H9 (cell line): Measurements from ENCODE around the gene HOXA1. TPM values are rescaled to one million over a fixed set of nuclear protein-coding genes. Genes with fewer than 3 reads are reported as not detected.

ENCODE experiments used
- DNase-seq: peaks from one replicate; pipeline ENCODE4 v3.0.0-alpha.2; 2017
- H2AFZ ChIP-seq: one replicate; pipeline ENCODE4 v1.6.1; 2013; ENCODE audit warnings: mild to moderate bottlenecking, low read length, control low read depth, moderate library complexity
- H2AK5ac ChIP-seq: 2 replicates; pipeline ENCODE4 v1.6.1; 2013; ENCODE audit warnings: low read length, control low read depth, mixed read lengths; ENCODE audit not compliant: insufficient read length
- H2BK120ac ChIP-seq: one replicate; pipeline ENCODE4 v1.6.1; 2013; ENCODE audit warnings: low read depth, mild to moderate bottlenecking, low read length, control low read depth, inconsistent platforms; ENCODE audit not compliant: poor library complexity, severe bottlenecking
- H2BK12ac ChIP-seq: 2 replicates; pipeline ENCODE4 v1.6.1; 2013; ENCODE audit warnings: low read length, control low read depth, mixed read lengths, low read depth; ENCODE audit not compliant: insufficient read length
- H2BK15ac ChIP-seq: 2 replicates; pipeline ENCODE4 v1.6.1; 2013; ENCODE audit warnings: low read depth, low read length, control low read depth
- H2BK20ac ChIP-seq: one replicate; pipeline ENCODE4 v1.6.1; 2013; ENCODE audit warnings: low read depth, mild to moderate bottlenecking, low read length, control low read depth, inconsistent platforms; ENCODE audit not compliant: poor library complexity, severe bottlenecking
- H2BK5ac ChIP-seq: 2 replicates; pipeline ENCODE4 v1.6.1; 2013; ENCODE audit warnings: low read length, control low read depth, mixed read lengths; ENCODE audit not compliant: insufficient read length
- H3K14ac ChIP-seq: 2 replicates; pipeline ENCODE4 v1.6.1; 2013; ENCODE audit warnings: low read length, control low read depth; ENCODE audit not compliant: insufficient read depth
- H3K18ac ChIP-seq: 2 replicates; pipeline ENCODE4 v1.6.1; 2013; ENCODE audit warnings: low read depth, mild to moderate bottlenecking, mixed read lengths, low read length, control low read depth; ENCODE audit not compliant: insufficient read length
- H3K23ac ChIP-seq: 2 replicates; pipeline ENCODE4 v1.6.1; 2013; ENCODE audit warnings: low read length, control low read depth, mixed read lengths, low read depth; ENCODE audit not compliant: insufficient read length
- H3K23me2 ChIP-seq: 2 replicates; pipeline ENCODE4 v1.6.1; 2013; ENCODE audit warnings: low read depth, mild to moderate bottlenecking, mixed read lengths, low read length, control low read depth; ENCODE audit not compliant: insufficient read length, poor library complexity, severe bottlenecking
- H3K27ac ChIP-seq: 2 replicates; pipeline ENCODE4 v1.5.1; 2013; ENCODE audit warnings: low read length, control low read depth, mixed read lengths, low read depth; ENCODE audit not compliant: insufficient read length
- H3K27me3 ChIP-seq: 2 replicates; pipeline ENCODE4 v1.6.1; 2013; ENCODE audit warnings: low read length, control low read depth, inconsistent platforms; ENCODE audit not compliant: insufficient read depth
- H3K4ac ChIP-seq: 2 replicates; pipeline ENCODE4 v1.6.1; 2013; ENCODE audit warnings: low read depth, mild to moderate bottlenecking, control low read depth, inconsistent platforms, low read length, moderate library complexity
- H3K4me1 ChIP-seq: 2 replicates; pipeline ENCODE4 v1.6.1; 2013; ENCODE audit warnings: low read length, control low read depth, inconsistent platforms; ENCODE audit not compliant: insufficient read depth
- H3K4me2 ChIP-seq: 2 replicates; pipeline ENCODE4 v1.6.1; 2013; ENCODE audit warnings: low read length, control low read depth, mixed read lengths; ENCODE audit not compliant: insufficient read length, insufficient read depth
- H3K56ac ChIP-seq: 2 replicates; pipeline ENCODE4 v1.6.1; 2013; ENCODE audit warnings: low read depth, mild to moderate bottlenecking, mixed read lengths, low read length, control low read depth; ENCODE audit not compliant: insufficient read length
- H3K79me1 ChIP-seq: 2 replicates; pipeline ENCODE4 v1.6.1; 2013; ENCODE audit warnings: low read depth, mild to moderate bottlenecking, moderate library complexity, low read length, control low read depth, inconsistent platforms; ENCODE audit not compliant: insufficient read depth, poor library complexity, severe bottlenecking
- H3K79me2 ChIP-seq: 2 replicates; pipeline ENCODE4 v1.6.1; 2013; ENCODE audit warnings: low read length, control low read depth, inconsistent platforms; ENCODE audit not compliant: insufficient read depth
- H3K9ac ChIP-seq: 2 replicates; pipeline ENCODE4 v1.6.1; 2013; ENCODE audit warnings: low read length, control low read depth, mixed read lengths; ENCODE audit not compliant: insufficient read length; ENCODE audit errors: extremely low read depth
- H3K9me3 ChIP-seq: one replicate; pipeline ENCODE4 v1.6.1; 2013; ENCODE audit warnings: low read depth, low read length, inconsistent platforms; ENCODE audit not compliant: control insufficient read depth
- H3T11ph ChIP-seq: one replicate; pipeline ENCODE4 v1.6.1; 2013; ENCODE audit warnings: mild to moderate bottlenecking, low read length, control low read depth, inconsistent platforms
- H4K20me1 ChIP-seq: one replicate; pipeline ENCODE4 v1.6.1; 2013; ENCODE audit not compliant: control insufficient read depth, insufficient read length, insufficient read depth
- H4K5ac ChIP-seq: 2 replicates; pipeline ENCODE4 v1.6.1; 2013; ENCODE audit warnings: low read depth, mild to moderate bottlenecking, mixed read lengths, low read length, control low read depth; ENCODE audit not compliant: insufficient read length
- H4K8ac ChIP-seq: replicated peaks from 2 replicates; pipeline ENCODE4 v1.6.1; 2013; ENCODE audit warnings: low read length, control low read depth, mixed read lengths, low read depth; ENCODE audit not compliant: insufficient read length
- H4K91ac ChIP-seq: 2 replicates; pipeline ENCODE4 v1.6.1; 2013; ENCODE audit warnings: low read depth, mild to moderate bottlenecking, moderate library complexity, mixed read lengths, low read length, control low read depth; ENCODE audit not compliant: insufficient read length
- H3K27ac Mint-ChIP-seq, 3 experiments: 2 replicates in 2 of 3; 3 replicates in 1 of 3; pipeline ENCODE4 v1.8.0; 2020 to 2021; ENCODE audit warnings: mixed read lengths in 3 of 3, mild to moderate bottlenecking in 1 of 3, moderate library complexity in 1 of 3
- H3K27me3 Mint-ChIP-seq: 2 replicates; pipeline ENCODE4 v1.8.0; 2021; ENCODE audit warnings: low read depth, mild to moderate bottlenecking, moderate library complexity, mixed read lengths
- H3K36me3 Mint-ChIP-seq, 3 experiments: 2 replicates in 2 of 3; 3 replicates in 1 of 3; pipeline ENCODE4 v1.8.0; 2020 to 2021; ENCODE audit warnings: low read depth in 3 of 3, mixed read lengths in 3 of 3; ENCODE audit not compliant: insufficient read depth in 1 of 3
- H3K4me1 Mint-ChIP-seq, 2 experiments: 2 replicates each; pipeline ENCODE4 v1.8.0; 2020; ENCODE audit warnings: mixed read lengths in 2 of 2
- H3K4me3 Mint-ChIP-seq, 2 experiments: 2 replicates in 1 of 2; 3 replicates in 1 of 2; pipeline ENCODE4 v1.8.0; 2020 to 2021; ENCODE audit warnings: mild to moderate bottlenecking in 2 of 2, mixed read lengths in 2 of 2, moderate library complexity in 1 of 2
- H3K9me3 Mint-ChIP-seq, 2 experiments: 2 replicates in 1 of 2; 3 replicates in 1 of 2; pipeline ENCODE4 v1.8.0; 2020; ENCODE audit warnings: mild to moderate bottlenecking in 2 of 2, mixed read lengths in 2 of 2, moderate library complexity in 1 of 2
- CTCF ChIP-seq: fragments of 200-600 bp; sonication (generic); conservative IDR thresholded peaks from 3 replicates; pipeline ENCODE4 v1.8.0; 2021; ENCODE audit warnings: antibody characterized with exemption, mild to moderate bottlenecking
- WGBS: extraction: QIAGEN DNeasy Blood & Tissue Kit; methylation state at CpG from one replicate; pipeline ENCODE4 v1.1.7; 2013; ENCODE audit warnings: missing lambda C conversion rate, low lambda C conversion rate, mixed read lengths; ENCODE audit not compliant: insufficient read length; ENCODE audit errors: extremely low coverage; 5-methylcytosine and 5-hydroxymethylcytosine counted together
- total RNA-seq: library from RNA; stranded (reverse); gene quantifications from 2 replicates; pipeline ENCODE4 v1.2.1, GENCODE V29; 2021

HOXA1 gene
- total RNA-seq, 1 experiment from 2014 or later: not detected

GRCh38 chr7:27138472-27138871, 42.7 kb upstream of the HOXA1 start:
- Histone ChIP-seq H2AFZ (no peak overlapping the region), H2BK20ac (no peak overlapping the region), H2BK12ac (no peak overlapping the region), H2BK120ac (no peak overlapping the region), H3K79me2 (no peaks in the 10 kb centered on the region), H3K18ac (no peak overlapping the region), H3K9ac (no peak overlapping the region), H3K4me2 (no peak overlapping the region), H4K5ac (no peak overlapping the region), H3K27ac (no peak overlapping the region), H3K9me3 (no peaks in the 10 kb centered on the region), H3T11ph (no peak overlapping the region), H4K8ac (no peak overlapping the region), H3K23ac (no peak overlapping the region), H2BK5ac (no peak overlapping the region), H2AK5ac (no peak overlapping the region), H3K4ac (no peak overlapping the region), H3K56ac (no peak overlapping the region), H3K4me1 (no peaks in the 10 kb centered on the region), H3K14ac (no peak overlapping the region), H4K20me1 (peaks cover under 1% of the 10 kb centered on the region), H3K79me1 (no peaks in the 10 kb centered on the region), H3K27me3 (peaks cover 100% of the 10 kb centered on the region), H2BK15ac (no peak overlapping the region), H3K23me2 (peaks cover 8% of the 10 kb centered on the region), H4K91ac (no peak overlapping the region)
- no peak for DNase-seq
- Mint-ChIP-seq H3K4me1 (peaks cover 7 to 11% of the 10 kb centered on the region in 2 experiments), H3K9me3 (peaks cover 0 to 19% of the 10 kb centered on the region in 2 experiments), H3K27ac (no peak overlapping the region), H3K36me3 (no peaks in the 10 kb centered on the region; a peak in 1 of 7 replicates), H3K27me3 (peaks cover 100% of the 10 kb centered on the region), H3K4me3 (no peak overlapping the region)
- no CpG with 5 or more reads among the region's 1 CpG for WGBS
- no peak for TF ChIP-seq CTCF
